HG02870 (cell line): ENCODE results near the gene FGF6.

Experiments used
- ATAC-seq: cut with Tn5 transposase; IDR thresholded peaks from one replicate; pipeline ENCODE4 v1.9.1; 2021; ENCODE audit warnings: mild to moderate bottlenecking, moderate library complexity; ENCODE audit not compliant: unreplicated experiment

FGF6 gene

DNA sequence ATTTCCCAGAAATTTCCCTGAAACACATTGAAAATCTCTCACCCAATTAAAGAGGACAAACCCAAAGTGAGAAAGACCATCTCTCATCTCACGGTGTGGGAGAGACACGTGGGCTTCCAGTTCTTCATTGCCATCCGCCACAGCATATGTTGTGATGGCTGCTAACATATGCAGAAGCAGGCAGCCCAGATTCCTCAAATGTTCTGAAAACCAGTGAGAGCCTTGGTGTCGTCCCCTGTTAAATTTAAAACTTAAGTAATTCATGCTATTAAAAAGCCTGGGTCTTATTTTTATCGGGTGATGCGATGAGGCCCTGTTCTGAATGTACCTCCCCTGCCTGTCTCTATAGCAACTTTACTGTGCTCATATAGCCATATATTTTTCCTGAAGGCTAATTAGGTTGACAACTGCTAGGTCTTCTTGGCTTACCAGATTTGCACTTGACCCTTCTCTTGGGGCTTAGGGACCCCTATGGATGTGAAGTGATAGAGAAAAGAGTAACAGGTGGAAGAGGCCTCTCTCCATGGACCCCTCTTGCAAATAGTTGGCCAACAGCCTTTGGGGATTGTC, 2.8 kb upstream of the FGF6 start:
- no peak for ATAC-seq

DNA sequence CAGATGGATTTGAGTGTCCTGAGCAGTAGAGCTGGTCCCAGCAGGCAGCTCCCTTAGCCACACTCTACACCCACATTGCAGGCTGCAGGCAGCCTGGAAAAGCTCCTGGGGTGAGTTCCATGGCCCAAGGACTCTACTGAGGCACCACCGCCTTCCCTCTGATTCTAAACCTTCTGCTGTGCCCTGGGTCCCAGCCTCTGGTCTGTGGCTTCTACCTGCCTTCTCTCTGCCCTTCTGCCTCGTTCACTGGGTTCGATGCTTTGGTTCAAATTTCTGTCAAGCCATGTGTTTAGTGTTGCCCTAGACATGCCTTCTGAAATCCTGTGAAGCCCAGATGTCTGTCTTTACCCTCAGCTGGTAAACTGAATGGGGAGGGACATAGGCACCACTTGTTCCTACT, 1.5 kb upstream of the FGF6 start:
- no peak for ATAC-seq

DNA sequence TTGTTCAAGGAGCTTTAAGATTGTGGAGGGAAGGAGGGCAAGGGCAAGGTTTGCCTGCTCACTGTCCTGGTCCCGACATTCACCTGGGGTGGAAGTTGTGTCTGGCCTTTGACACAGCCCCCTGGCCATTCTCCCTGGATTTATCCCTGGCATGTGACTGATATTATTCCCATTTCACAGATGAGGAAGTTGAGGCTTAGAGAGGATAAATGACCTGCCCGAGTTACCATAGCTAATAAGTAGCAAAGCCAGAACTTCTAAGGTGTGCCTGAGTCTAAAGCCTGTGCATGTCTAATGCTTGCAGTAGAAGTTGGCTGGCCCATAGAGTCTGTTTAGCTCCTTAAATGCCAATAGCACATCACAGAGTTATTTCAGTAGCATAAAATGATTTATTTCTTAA, 720 bp upstream of the FGF6 start:
- ATAC-seq = no peak

GRCh38 chr12:4444031-4444430, 1.6 kb downstream of the FGF6 start:
- ATAC-seq = no peak

- no peak for ATAC-seq
Observed at GRCh38 chr12:4443616-4444015, 2.0 kb downstream of the FGF6 start.

- ATAC-seq = no peak
Observed at GRCh38 chr12:4441355-4442335, 4.0 kb downstream of the FGF6 start.

- ATAC-seq = no peak
Observed at GRCh38 chr12:4440187-4440941, 5.3 kb downstream of the FGF6 start.

DNA sequence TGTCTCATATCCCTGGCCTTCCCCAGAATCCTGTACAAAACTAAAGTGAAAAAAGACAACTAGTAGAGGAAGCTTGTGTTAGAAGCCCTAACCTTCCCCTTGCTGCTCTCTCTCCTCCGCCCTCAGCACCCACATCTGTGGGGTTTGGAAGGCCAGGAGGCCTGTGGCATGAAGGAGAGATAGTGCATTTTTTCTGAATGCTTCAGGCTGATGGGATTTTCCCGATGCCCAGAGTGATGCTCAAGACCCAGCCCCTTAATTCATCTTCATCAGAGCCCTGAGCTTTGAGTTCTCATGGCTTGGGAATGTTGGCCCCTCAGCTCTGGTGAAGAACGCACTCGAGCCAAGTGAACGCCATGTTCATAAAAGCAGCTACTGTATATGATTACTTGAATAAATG, 5.9 kb downstream of the FGF6 start:
- ATAC-seq = no peak

- no peak for ATAC-seq
Observed at GRCh38 chr12:4438834-4439596, 6.6 kb downstream of the FGF6 start.

DNA sequence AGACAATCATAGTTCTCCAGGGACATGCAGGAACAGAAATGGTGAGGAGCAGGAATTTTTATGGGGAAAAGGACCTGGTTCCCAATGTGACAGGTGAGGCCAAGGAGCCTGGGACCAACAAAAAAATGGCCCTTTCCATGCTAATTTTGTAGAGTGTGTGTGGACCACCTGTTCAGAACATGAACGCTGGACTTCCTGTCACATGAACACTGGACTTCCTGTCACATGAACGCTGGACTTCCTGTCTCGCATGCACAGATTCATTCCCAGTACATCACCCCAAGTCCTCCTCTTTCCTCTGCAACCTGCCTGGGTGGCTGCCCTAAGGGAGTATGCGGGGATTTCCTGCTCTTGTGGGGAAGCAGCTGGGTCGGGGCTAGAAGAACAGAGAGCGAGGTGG, 10.1 kb downstream of the FGF6 start:
- ATAC-seq = no peak

DNA sequence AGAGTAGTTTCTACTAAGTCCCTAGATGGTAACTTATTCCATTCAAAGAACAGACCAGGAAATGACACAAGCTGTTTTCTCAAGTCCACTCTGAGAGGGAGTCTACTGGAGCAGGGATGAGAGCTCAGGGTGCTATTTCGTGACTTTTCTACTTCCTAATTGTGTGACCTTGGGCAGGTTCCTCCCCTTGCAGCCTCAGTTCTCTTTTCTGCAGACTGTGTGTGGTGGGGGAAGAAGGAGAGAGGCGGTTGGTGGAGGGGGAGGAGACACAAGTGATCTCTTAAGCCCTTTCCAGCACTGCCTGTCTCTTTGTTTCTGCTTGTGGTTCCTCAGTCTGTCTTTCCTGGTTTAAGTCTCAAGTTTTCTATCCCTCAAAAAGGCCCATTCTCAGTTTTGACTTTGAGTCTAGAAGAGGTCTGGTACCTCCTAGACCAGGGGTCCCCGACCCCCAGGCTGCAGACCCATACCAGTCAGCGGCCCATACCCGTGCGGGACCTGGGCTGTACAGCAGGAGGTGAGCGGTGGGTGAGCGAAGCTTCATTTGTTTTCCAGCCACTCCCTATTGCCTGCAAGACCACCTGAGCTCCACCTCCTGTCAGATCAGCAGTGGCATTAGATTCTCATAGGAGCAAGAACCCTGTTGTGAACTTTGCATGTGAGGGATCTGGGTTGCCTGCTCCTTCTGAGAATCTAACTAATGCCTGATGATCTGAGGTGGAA, 10.7 kb downstream of the FGF6 start:
- no peak for ATAC-seq

DNA sequence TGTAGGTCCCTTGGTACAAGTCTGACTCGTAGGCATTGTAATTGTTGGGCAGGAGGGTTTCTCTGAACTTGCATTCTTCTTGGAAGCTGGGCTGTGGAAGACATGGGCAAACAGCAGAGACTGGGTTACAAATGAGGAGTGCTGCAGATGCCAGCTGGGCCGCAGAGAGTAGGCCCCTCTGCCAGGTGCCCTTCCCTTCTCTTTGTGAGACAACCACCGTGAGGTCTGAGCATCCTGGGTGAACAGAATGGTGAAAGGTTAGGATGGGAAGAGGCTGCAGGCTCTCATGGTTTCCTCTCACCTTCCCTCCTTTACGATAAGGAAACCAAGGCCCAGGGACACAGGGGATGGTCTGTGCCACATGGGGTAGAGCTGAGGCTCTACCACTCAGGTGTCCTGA, 11.3 kb downstream of the FGF6 start:
- ATAC-seq = no peak

- ATAC-seq = no peak
Observed at GRCh38 chr12:4433745-4434058, 11.9 kb downstream of the FGF6 start.

- ATAC-seq = no peak
Observed at GRCh38 chr12:4432878-4433744, 12.5 kb downstream of the FGF6 start.

DNA sequence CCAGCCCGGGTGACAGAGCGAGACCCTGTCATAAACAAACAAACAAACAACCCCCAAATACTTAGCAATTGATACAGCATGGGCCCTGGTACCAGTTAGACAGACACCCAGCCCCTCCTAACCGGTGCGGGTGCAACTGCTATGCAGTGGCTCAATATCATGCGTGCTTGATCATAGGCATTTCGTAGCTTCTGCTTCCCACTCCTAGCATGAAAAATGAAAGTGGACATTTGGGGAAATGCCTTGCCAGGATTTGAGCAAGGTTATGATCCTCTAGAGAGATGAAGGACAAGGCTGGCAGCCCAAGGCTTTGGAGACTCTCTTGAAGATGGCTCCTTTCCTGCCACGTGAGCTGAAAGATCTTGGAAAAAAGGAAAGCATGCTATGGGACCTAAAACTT, 13.7 kb downstream of the FGF6 start:
- ATAC-seq = no peak

GRCh38 chr12:4431436-4431835, 14.2 kb downstream of the FGF6 start:
- no peak for ATAC-seq

- ATAC-seq = no peak
Observed at GRCh38 chr12:4424422-4424821, 21.2 kb downstream of the FGF6 start.

DNA sequence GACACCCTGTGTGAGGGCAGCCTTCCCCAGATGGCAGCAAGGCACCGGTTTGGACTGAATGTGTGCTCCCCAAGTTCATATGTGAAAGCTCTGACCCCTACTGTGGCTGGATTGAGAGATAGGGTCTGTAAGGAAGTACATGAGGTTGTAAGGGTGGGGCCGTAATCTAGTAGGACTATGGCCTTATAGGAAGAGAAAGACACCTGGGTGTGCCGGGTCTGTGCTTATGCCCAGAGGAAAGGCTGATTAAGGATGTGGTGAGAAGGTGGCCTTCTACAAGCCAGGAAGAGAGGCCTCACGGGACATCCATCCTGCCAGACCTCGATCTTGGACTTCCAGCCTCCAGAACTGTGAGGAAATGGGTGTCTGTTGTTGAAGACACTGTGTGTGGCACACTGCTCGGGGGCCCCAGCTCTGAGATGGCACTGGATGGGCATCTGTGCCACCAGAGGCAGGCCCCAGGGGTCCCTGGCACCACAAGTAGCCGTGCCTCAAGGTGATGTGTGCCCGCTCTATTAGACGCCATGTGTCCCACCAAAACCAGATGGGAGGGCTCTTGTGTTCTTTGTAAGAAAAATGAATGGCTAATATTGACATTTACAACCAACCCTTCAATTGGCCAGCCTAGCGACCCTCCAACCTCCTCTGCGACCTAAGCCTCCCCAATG, 22.0 kb downstream of the FGF6 start:
- no peak for ATAC-seq

- ATAC-seq = no peak
Observed at GRCh38 chr12:4422985-4423384, 22.6 kb downstream of the FGF6 start.
